Measurements from ENCODE around the gene GNPAT. TPM values are rescaled to one million over a fixed set of nuclear protein-coding genes. Genes with fewer than 3 reads are reported as not detected.

GNPAT gene
- total and polyA plus RNA-seq, 2 of the 8 experiments (the other 6 are each of a cell fraction or from before 2014, with no cell fraction given) = 22.9 to 47.4 TPM

DNA sequence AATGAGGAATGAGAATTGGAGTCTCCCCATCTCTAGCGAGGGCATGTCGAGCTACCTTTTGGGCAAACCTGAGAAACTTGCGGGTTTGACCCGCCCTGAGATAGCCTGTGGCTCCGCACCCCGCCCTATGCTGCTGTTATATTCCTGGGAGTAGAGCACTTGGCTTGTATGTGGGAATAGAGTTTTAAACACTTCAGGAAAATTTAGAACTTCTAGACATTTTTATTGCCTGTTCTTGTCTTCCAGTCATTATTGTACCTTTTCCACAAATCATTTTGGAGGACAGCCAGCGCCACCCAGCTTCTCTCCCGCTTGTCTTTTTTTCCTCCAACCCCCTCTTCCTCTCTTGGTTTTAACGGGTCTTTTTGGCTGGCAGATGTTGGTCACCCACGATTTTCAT, 738 bp downstream of the GNPAT start:
- Histone ChIP-seq H2BK120ac (replicated peaks; ENCODE audit: low read depth, low read length) (no peak overlapping the region), H3K9ac (replicated peaks in 1 of 4; ENCODE audit: extremely low read depth in 1 of 4, low read depth in 3 of 4, low read length in 3 of 4) (peak overlapping the region; percentile 13 to 79 (median 68)), H3K56ac (replicated peaks; ENCODE audit: insufficient read length, low read depth, low read length) (peak overlapping the region; percentile 78), H3K23ac (ENCODE audit: insufficient read length) (no peak overlapping the region), H3K4me1 (replicated peaks in 1 of 4; ENCODE audit: control insufficient read depth in 3 of 4, insufficient read depth in 4 of 4, low read length in 3 of 4) (peaks cover 0 to 2% (median 0%) of the 10 kb centered on the region in 4 experiments; a peak in 1 of 7 replicates), H3K23me2 (ENCODE audit: low read depth, low read length) (peaks cover 7% of the 10 kb centered on the region), H2BK20ac (ENCODE audit: low read length) (no peak overlapping the region), H4K8ac (ENCODE audit: extremely low read depth, insufficient read depth, low read length) (peak overlapping the region; percentile 84; the same call in 1 of the 2 replicates), H3K27me3 (replicated peaks in 1 of 4; ENCODE audit: control insufficient read depth in 3 of 4, extremely low read depth in 1 of 4, insufficient read depth in 3 of 4, low read length in 3 of 4) (no peaks in the 10 kb centered on the region), H2BK15ac (ENCODE audit: low read length) (no peak overlapping the region), H4K5ac (ENCODE audit: insufficient read length, low read depth, low read length) (no peak overlapping the region), H3K4ac (replicated peaks; ENCODE audit: insufficient read length, low read depth, low read length) (no peak overlapping the region), H2AK5ac (ENCODE audit: low read depth, low read length) (no peak overlapping the region), H3K79me1 (ENCODE audit: low read depth, low read length) (peaks cover 3% of the 10 kb centered on the region; the same call in 1 of the 2 replicates), H3K36me3 (ENCODE audit: control insufficient read depth in 2 of 4, insufficient read depth in 4 of 4, low read length in 3 of 4) (peaks cover 5 to 12% (median 8%) of the 10 kb centered on the region in 4 experiments; a peak in 5 of 8 replicates), H2AFZ (ENCODE audit: low read length) (peak overlapping the region; percentile 93), H3K4me2 (ENCODE audit: insufficient read depth in 1 of 2, low read depth in 2 of 2, low read length in 2 of 2) (peak overlapping the region; percentile 76 to 95), H4K91ac (replicated peaks; ENCODE audit: insufficient read length, low read length) (no peak overlapping the region), H2BK5ac (ENCODE audit: low read depth, low read length) (no peak overlapping the region), H3K4me3 (ENCODE audit: extremely low read depth in 1 of 4, insufficient read depth in 2 of 4, low read depth in 3 of 4, low read length in 4 of 4) (peak overlapping the region; percentile 62 to 98 (median 90)), H4K20me1 (replicated peaks in 1 of 2; ENCODE audit: control insufficient read depth in 1 of 2, insufficient read depth in 2 of 2, low read length in 2 of 2) (peaks cover 0 to 3% of the 10 kb centered on the region in 2 experiments), H3K18ac (ENCODE audit: extremely low read depth, low read length) (peak overlapping the region; percentile 5; the same call in 1 of the 2 replicates), H3K27ac (ENCODE audit: low read depth, low read length) (no peak overlapping the region), H3K9me3 (ENCODE audit: insufficient read depth in 2 of 2, low read depth in 1 of 2, low read length in 1 of 2) (no peaks in the 10 kb centered on the region), H3K79me2 (ENCODE audit: control insufficient read depth in 1 of 2, insufficient read depth in 2 of 2, low read length in 2 of 2) (peaks cover 3 to 41% of the 10 kb centered on the region in 2 experiments; a peak in 3 of 4 replicates), H2BK12ac (ENCODE audit: low read depth, low read length) (no peak overlapping the region), H3K14ac (ENCODE audit: insufficient read length) (no peak overlapping the region)
- ChIA-PET POLR2A (ENCODE audit: partially characterized antibody) (interaction anchor here (0.5 to 1.3 kb wide), 4 partner anchors 9 to 96 kb away, joined by 3 to 4 read pairs (median 3); partner anchors contain the start of genes EXOC8 and SPRTN), CTCF (ENCODE audit: partially characterized antibody) (interaction anchor here (0.9 to 1.1 kb wide), 3 partner anchors 9 to 30 kb away, joined by 3 to 4 read pairs (median 3); no protein-coding TSS in a partner anchor)
- 7% methylated on average over 10 of the region's 10 CpGs; no CpG with 5 or more reads in 1 of the 2 experiments for whole genome bisulfite sequencing, 2 experiments (ENCODE audit: extremely low coverage in 1 of 2, insufficient coverage in 1 of 2, insufficient read length in 1 of 2, insufficient replicate concordance in 2 of 2, low coverage in 1 of 2, low lambda C conversion rate in 2 of 2, missing lambda C conversion rate in 1 of 2)
- FAIRE-seq (no peak), DNase-seq (ENCODE audit: low read depth in 1 of 2, low spot score in 2 of 2) (no peak)
- no peak for TF ChIP-seq GABPA (IDR thresholded peaks at IDR 0.05; ENCODE audit: borderline replicate concordance, insufficient read depth, low read length)
- TF ChIP-seq MAFK (IDR thresholded peaks at IDR 0.05; ENCODE audit: low read depth, low read length) = no peak
- no peak for TF ChIP-seq EZH2 (IDR thresholded peaks at IDR 0.05; ENCODE audit: low read depth, low read length, severe bottlenecking)
- TF ChIP-seq NANOG (IDR thresholded peaks at IDR 0.05; ENCODE audit: insufficient read depth, low read depth, low read length, poor library complexity, severe bottlenecking) = no peak
- no peak for TF ChIP-seq BCL11A (IDR thresholded peaks at IDR 0.05; ENCODE audit: low read depth in 2 of 2, low read length in 2 of 2)
- no peak for TF ChIP-seq RNF2 (IDR thresholded peaks at IDR 0.05; ENCODE audit: borderline replicate concordance, low read depth, low read length, missing control alignments, poor library complexity, severe bottlenecking)
- TF ChIP-seq CHD1 (IDR thresholded peaks at IDR 0.05; ENCODE audit: low read depth, low read length) = no peak
- no peak for TF ChIP-seq POLR2A (IDR thresholded peaks at IDR 0.05; ENCODE audit: control extremely low read depth in 1 of 2, low read depth in 2 of 2, low read length in 2 of 2)
- no peak for TF ChIP-seq SAP30 (IDR thresholded peaks at IDR 0.05; ENCODE audit: insufficient read depth, insufficient replicate concordance, low read length)
- TF ChIP-seq EGR1 (IDR thresholded peaks at IDR 0.05; ENCODE audit: borderline replicate concordance, low read depth, low read length) = no peak
- no peak for TF ChIP-seq EP300 (IDR thresholded peaks at IDR 0.05; ENCODE audit: borderline replicate concordance in 1 of 2, low read depth in 2 of 2, low read length in 2 of 2)
